Neural cell (in vitro differentiated cells): ENCODE data around the gene FABP6.

ENCODE experiments used
- EP300 ChIP-seq: fragments of 450-650 bp; conservative IDR thresholded peaks from 2 replicates; pipeline ENCODE4 v1.6.1; 2014; ENCODE audit warnings: antibody characterized with exemption, mild to moderate bottlenecking, moderate library complexity; ENCODE audit not compliant: poor library complexity, severe bottlenecking
- EZH2 ChIP-seq: fragments of 200-600, 300-800 bp; shearing (Covaris generic), sonication (generic); IDR thresholded peaks from 2 replicates; pipeline ENCODE4 v1.6.1; 2014; ENCODE audit warnings: antibody characterized with exemption, low read length, borderline replicate concordance, mild to moderate bottlenecking; ENCODE audit not compliant: insufficient read depth, poor library complexity, severe bottlenecking
- POLR2AphosphoS5 ChIP-seq: IDR thresholded peaks from 2 replicates; pipeline ENCODE4 v1.6.1; 2012
- TAF1 ChIP-seq: IDR thresholded peaks from 2 replicates; pipeline ENCODE4 v1.6.1; 2012; ENCODE audit warnings: low read depth
- TF ChIP-seq, protein P1 (sequence below): fragments of 450-650 bp; IDR thresholded peaks from 2 replicates; pipeline ENCODE4 v1.5.1; 2014; ENCODE audit warnings: antibody characterized with exemption, mild to moderate bottlenecking, moderate library complexity; ENCODE audit not compliant: poor library complexity, severe bottlenecking
- TF ChIP-seq, protein P2 (sequence below): IDR thresholded peaks from 2 replicates; pipeline ENCODE4 v1.6.1; 2012; ENCODE audit warnings: borderline replicate concordance

DNA sequence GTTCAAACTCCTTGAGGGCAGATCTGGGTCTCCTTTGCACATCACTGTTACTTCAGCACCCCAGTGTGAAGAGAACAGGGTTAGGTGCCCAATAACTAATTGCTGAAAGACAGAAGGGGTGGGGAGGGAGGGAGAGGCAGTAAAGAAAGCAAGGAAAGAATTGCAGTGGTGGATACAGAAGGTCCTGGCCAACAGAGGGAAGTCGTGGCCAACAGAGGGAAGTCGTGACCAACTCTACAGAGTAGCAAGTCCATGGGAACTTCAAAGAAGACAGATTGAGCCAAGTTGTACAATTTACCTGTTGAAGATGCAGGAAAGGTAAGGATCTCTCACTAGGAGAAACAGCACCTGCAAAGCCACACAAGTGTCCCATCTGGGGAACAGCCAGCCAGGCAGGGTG, 56.0 kb downstream of the FABP6 start:
- TF ChIP-seq, protein P1, sequence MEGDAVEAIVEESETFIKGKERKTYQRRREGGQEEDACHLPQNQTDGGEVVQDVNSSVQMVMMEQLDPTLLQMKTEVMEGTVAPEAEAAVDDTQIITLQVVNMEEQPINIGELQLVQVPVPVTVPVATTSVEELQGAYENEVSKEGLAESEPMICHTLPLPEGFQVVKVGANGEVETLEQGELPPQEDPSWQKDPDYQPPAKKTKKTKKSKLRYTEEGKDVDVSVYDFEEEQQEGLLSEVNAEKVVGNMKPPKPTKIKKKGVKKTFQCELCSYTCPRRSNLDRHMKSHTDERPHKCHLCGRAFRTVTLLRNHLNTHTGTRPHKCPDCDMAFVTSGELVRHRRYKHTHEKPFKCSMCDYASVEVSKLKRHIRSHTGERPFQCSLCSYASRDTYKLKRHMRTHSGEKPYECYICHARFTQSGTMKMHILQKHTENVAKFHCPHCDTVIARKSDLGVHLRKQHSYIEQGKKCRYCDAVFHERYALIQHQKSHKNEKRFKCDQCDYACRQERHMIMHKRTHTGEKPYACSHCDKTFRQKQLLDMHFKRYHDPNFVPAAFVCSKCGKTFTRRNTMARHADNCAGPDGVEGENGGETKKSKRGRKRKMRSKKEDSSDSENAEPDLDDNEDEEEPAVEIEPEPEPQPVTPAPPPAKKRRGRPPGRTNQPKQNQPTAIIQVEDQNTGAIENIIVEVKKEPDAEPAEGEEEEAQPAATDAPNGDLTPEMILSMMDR, result no peak
- no peak for TF ChIP-seq POLR2AphosphoS5
- no peak for TF ChIP-seq EZH2
- TF ChIP-seq TAF1, result no peak
- TF ChIP-seq, protein P2, sequence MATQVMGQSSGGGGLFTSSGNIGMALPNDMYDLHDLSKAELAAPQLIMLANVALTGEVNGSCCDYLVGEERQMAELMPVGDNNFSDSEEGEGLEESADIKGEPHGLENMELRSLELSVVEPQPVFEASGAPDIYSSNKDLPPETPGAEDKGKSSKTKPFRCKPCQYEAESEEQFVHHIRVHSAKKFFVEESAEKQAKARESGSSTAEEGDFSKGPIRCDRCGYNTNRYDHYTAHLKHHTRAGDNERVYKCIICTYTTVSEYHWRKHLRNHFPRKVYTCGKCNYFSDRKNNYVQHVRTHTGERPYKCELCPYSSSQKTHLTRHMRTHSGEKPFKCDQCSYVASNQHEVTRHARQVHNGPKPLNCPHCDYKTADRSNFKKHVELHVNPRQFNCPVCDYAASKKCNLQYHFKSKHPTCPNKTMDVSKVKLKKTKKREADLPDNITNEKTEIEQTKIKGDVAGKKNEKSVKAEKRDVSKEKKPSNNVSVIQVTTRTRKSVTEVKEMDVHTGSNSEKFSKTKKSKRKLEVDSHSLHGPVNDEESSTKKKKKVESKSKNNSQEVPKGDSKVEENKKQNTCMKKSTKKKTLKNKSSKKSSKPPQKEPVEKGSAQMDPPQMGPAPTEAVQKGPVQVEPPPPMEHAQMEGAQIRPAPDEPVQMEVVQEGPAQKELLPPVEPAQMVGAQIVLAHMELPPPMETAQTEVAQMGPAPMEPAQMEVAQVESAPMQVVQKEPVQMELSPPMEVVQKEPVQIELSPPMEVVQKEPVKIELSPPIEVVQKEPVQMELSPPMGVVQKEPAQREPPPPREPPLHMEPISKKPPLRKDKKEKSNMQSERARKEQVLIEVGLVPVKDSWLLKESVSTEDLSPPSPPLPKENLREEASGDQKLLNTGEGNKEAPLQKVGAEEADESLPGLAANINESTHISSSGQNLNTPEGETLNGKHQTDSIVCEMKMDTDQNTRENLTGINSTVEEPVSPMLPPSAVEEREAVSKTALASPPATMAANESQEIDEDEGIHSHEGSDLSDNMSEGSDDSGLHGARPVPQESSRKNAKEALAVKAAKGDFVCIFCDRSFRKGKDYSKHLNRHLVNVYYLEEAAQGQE, result no peak
- no peak for TF ChIP-seq EP300
